ENCODE data around the gene TCF4. TPM values are rescaled to one million over a fixed set of nuclear protein-coding genes. Genes with fewer than 3 reads are reported as not detected.

The TCF4 gene
- total RNA-seq, 1 experiment from 2014 or later = 104 TPM

DNA sequence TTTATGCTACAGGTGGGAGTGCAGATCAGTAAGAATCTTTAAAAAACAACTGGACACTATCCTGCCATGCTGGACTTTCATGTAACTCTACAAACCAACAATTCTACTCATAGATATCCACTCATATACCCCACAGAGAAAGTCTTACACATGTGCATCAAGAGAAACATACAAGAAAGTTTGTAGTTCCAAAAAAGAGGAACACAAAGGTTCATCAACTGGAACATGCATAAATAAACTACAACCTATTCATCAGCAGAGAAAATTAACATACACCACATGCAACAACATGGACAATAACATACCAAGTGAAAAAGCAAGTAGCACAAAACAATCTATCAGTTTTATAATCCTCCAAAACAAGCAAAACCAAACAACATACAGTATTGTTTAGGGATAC lies 17.0 kb downstream of the TCF4 start:
- ChIA-PET POLR2A (interaction anchor here (0.7 kb wide), 1 partner anchor 137 kb away, joined by 9 read pairs; no protein-coding TSS in a partner anchor), CTCF (interaction anchor here (1.3 kb wide), 1 partner anchor 186 kb away, joined by 3 read pairs; no protein-coding TSS in a partner anchor)
- H3K36me3 Mint-ChIP-seq = peaks cover 8% of the 10 kb centered on the region
- H3K4me1 Mint-ChIP-seq = peaks cover 53% of the 10 kb centered on the region
- TF ChIP-seq SP1 (CRISPR knock-in tag; conservative IDR thresholded peaks at IDR 0.05) = no peak
- no peak for TF ChIP-seq ZSCAN18 (CRISPR knock-in tag; IDR thresholded peaks at IDR 0.05)
- TF ChIP-seq NFE2L1 (CRISPR knock-in tag; IDR thresholded peaks at IDR 0.05) = no peak
- TF ChIP-seq, protein P1, sequence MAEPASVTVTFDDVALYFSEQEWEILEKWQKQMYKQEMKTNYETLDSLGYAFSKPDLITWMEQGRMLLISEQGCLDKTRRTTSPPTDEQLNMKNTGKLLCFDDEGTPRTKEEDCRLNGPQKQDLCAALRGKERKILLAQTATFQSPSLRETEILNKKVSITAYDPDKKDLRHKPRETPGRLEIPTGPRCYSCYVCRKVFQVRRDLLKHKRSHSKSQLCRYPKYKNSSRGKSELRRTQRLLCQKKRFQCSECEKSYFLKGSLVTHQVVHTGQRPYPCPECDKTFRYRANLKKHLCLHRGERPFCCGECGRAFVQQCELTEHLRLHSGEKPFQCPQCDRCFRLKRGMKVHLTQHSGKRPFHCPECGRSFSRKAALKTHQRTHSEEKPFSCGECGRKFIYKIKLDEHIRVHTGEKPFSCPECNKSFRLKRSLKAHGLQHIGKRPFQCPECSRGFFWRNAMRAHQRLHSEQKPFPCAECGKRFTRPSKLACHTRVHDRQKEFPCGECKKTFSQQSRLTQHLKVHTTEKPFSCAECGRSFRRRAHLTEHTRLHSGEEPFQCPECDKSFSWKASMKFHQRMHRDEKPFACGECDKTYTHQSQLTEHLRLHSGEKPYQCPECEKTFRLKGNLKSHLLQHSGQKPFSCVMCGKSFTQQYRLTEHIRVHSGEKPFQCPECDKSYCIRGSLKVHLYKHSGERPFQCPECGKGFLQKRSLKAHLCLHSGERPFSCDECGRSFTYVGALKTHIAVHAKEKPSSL (CRISPR knock-in tag; conservative IDR thresholded peaks at IDR 0.05) = no peak
- no peak for TF ChIP-seq GTF2I (CRISPR knock-in tag; conservative IDR thresholded peaks at IDR 0.05)
- TF ChIP-seq IRF2 (CRISPR knock-in tag; IDR thresholded peaks at IDR 0.05; ENCODE audit: borderline replicate concordance, low read depth) = no peak
- no peak for TF ChIP-seq MXD4 (CRISPR knock-in tag; IDR thresholded peaks at IDR 0.05; ENCODE audit: borderline replicate concordance)
- H3K27me3 Mint-ChIP-seq (ENCODE audit: low read depth) = no peaks in the 10 kb centered on the region
- DNase-seq (ENCODE audit: low spot score) (no peak), ATAC-seq (no peak)
- H3K4me3 Mint-ChIP-seq = no peak overlapping the region
- peak overlapping the region; percentile 77 for H3K27ac Mint-ChIP-seq
- H3K9me3 Mint-ChIP-seq = peaks cover 8% of the 10 kb centered on the region

DNA sequence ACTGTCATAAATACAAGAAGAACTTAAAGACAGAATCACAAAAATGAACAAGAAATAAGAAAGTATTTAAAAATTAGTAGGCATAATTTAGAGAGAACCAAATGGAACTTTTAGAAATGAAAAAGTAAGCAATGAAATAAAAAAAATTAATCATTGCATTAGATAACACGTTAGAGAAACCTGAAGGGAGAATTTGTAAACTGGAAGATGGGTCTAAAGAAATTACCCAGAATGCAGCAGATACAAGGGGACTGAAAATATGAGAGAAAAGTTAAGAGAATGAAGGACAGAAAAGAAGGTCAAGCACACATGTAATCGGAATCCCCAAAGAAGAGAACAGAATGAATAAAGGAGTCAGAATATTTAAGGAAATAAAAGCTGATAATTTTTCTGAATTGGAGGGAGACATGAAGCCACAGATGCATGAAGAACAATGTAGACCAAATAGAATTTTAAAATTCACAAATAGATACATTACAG lies 21.5 kb downstream of the TCF4 start:
- TF ChIP-seq TP53 (CRISPR knock-in tag; IDR thresholded peaks at IDR 0.05) = no peak
- no peak for TF ChIP-seq ZBTB43 (CRISPR knock-in tag; IDR thresholded peaks at IDR 0.05)
- TF ChIP-seq MXD4 (CRISPR knock-in tag; IDR thresholded peaks at IDR 0.05; ENCODE audit: borderline replicate concordance) = no peak
- TF ChIP-seq NFE2L1 (CRISPR knock-in tag; IDR thresholded peaks at IDR 0.05) = no peak
- TF ChIP-seq GABPB1 (CRISPR knock-in tag; IDR thresholded peaks at IDR 0.05) = no peak
- no peak for TF ChIP-seq E2F4 (CRISPR knock-in tag; IDR thresholded peaks at IDR 0.05; ENCODE audit: borderline replicate concordance, low read depth)
- no peak for TF ChIP-seq SP1 (CRISPR knock-in tag; conservative IDR thresholded peaks at IDR 0.05)
- TF ChIP-seq NR3C1 (CRISPR knock-in tag; conservative IDR thresholded peaks at IDR 0.05; ENCODE audit: low read depth) = no peak
- TF ChIP-seq ZNF281 (CRISPR knock-in tag; IDR thresholded peaks at IDR 0.05) = no peak
- TF ChIP-seq HMGA2 (CRISPR knock-in tag; IDR thresholded peaks at IDR 0.05) = no peak
- TF ChIP-seq CREM (CRISPR knock-in tag; IDR thresholded peaks at IDR 0.05) = no peak
- no peak for TF ChIP-seq ZNF416 (CRISPR knock-in tag; IDR thresholded peaks at IDR 0.05)
- TF ChIP-seq SMAD4 (CRISPR knock-in tag; IDR thresholded peaks at IDR 0.05) = no peak
- no peak for TF ChIP-seq ZNF423 (CRISPR knock-in tag; IDR thresholded peaks at IDR 0.05)
- Mint-ChIP-seq H3K4me3 (no peak overlapping the region), H3K9me3 (peaks cover 8% of the 10 kb centered on the region), H3K27me3 (ENCODE audit: low read depth) (no peaks in the 10 kb centered on the region), H3K4me1 (peaks cover 23% of the 10 kb centered on the region), H3K27ac (no peak overlapping the region), H3K36me3 (peaks cover 17% of the 10 kb centered on the region)
- ATAC-seq = no peak
- POLR2A ChIA-PET = no interaction called here
- no peak for DNase-seq (ENCODE audit: low spot score)
- CTCF ChIA-PET = no interaction called here

Data from WTC11 (cell line).